ENCODE results near the gene GPN2. TPM values are rescaled to one million over a fixed set of nuclear protein-coding genes. Genes with fewer than 3 reads are reported as not detected.

The GPN2 gene
- total RNA-seq, 2 donors from 2014 or later: 32.4 to 36.2 TPM

DNA sequence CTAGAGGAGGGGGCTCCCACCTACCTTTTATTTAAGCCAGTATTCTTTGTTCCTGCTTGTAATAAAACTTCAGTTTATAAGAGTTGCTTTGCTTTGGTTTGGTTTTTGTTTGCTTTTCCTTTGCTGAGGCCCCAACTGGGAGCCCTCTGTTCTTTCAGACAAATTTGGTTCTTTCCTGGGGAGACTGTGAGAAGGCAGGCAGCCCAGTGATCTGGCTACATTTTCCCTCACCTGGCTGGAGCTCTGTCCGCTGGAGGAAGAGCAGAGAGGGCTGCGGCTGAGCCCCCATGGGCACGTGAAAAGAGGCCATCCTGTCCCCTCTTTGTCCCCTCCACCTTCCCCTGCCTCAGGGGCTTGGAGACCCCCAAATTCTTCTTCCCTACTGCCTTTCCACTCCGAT, 34.4 kb downstream of the GPN2 start:
- no peaks in the 10 kb centered on the region for H3K9me3 ChIP-seq
- peaks cover 11% of the 10 kb centered on the region for H3K4me1 ChIP-seq
- no peak for TF ChIP-seq CTCF (IDR thresholded peaks at IDR 0.05)
- H3K27ac ChIP-seq: no peak overlapping the region
- no peak overlapping the region for H3K4me3 ChIP-seq
- peak overlapping the region in 1 of 2 donors; percentile 3 for H3K9ac ChIP-seq (ENCODE audit: low read depth in 2 of 2, low read length in 2 of 2)
- intact Hi-C loops (cut with DNase I): no loop called here
- H3K36me3 ChIP-seq: peaks cover 15% of the 10 kb centered on the region
- no peaks in the 10 kb centered on the region for H3K27me3 ChIP-seq
- DNase-seq: no peak

- Histone ChIP-seq H3K9me3 (no peaks in the 10 kb centered on the region), H3K4me3 (no peak overlapping the region), H3K9ac (ENCODE audit: low read depth in 2 of 2, low read length in 2 of 2) (peak overlapping the region in 1 of 2 donors; percentile 3), H3K27ac (peak overlapping the region; percentile 37), H3K27me3 (no peaks in the 10 kb centered on the region), H3K4me1 (peaks cover 13% of the 10 kb centered on the region), H3K36me3 (peaks cover 15% of the 10 kb centered on the region)
- intact Hi-C loops (cut with DNase I): no loop called here
- no peak for TF ChIP-seq CTCF (IDR thresholded peaks at IDR 0.05)
- DNase-seq: peak; percentile 88
These were observed 35.2 kb downstream of the GPN2 start for GRCh38 chr1:26854906-26855305.

DNA sequence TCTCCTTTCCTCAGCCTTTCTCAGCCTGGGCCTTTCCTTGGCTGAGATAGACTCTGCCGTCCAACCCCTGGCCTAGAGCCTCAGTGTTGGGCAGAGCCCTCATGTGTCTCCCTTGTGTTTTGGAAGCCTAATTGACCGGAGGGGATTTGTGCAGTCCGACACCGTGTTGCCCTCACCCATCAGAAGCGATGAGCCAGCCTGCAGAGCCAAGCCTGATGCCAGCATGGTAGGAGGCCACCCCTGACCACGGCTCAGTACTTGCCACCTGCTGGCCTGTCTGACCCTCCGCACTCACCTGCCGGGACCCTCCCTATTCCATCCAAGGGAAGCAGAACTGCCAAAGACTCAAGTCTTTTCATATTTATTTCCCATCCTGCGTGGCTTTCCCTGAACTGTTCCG, 36.5 kb downstream of the GPN2 start:
- Histone ChIP-seq H3K36me3 (peaks cover 15% of the 10 kb centered on the region), H3K4me1 (peaks cover 22% of the 10 kb centered on the region), H3K27me3 (no peaks in the 10 kb centered on the region), H3K27ac (no peak overlapping the region), H3K4me3 (no peak overlapping the region), H3K9ac (ENCODE audit: low read depth in 2 of 2, low read length in 2 of 2) (peak overlapping the region in 1 of 2 donors; percentile 9), H3K9me3 (no peaks in the 10 kb centered on the region)
- intact Hi-C loops (cut with DNase I): loop anchor here (2.0 kb wide), 1 partner anchor 25 kb away; no protein-coding TSS in a partner anchor
- DNase-seq: no peak
- TF ChIP-seq CTCF (IDR thresholded peaks at IDR 0.05): no peak

DNA sequence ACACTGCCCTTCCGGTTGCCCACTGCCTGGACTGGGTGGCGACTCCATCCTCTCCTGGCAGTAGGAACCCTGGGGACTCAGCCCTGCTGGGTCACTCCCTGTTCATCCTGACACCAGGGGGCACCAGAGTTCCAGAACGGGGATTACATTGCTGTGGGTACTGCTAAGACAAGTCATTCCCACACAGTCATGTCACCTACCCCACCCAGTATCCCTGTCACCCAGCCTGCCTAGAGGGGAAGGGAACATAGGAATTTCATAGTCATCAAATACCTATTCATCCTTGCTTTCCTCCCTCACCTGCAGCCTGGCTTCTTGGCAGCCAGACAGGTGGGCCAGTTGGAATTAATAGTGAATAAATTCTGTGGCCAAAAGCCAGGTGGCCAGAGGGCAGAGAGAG, 36.9 kb downstream of the GPN2 start:
- H3K4me1 ChIP-seq: peaks cover 22% of the 10 kb centered on the region
- no peaks in the 10 kb centered on the region for H3K27me3 ChIP-seq
- no peak overlapping the region for H3K4me3 ChIP-seq
- intact Hi-C loops (cut with DNase I): loop anchor here (2.0 kb wide), 1 partner anchor 26 kb away; no protein-coding TSS in a partner anchor
- H3K9me3 ChIP-seq: no peaks in the 10 kb centered on the region
- peak; percentile 81 for TF ChIP-seq CTCF (IDR thresholded peaks at IDR 0.05)
- peak; percentile 97 for DNase-seq
- peaks cover 15% of the 10 kb centered on the region for H3K36me3 ChIP-seq
- H3K9ac ChIP-seq (ENCODE audit: low read depth in 2 of 2, low read length in 2 of 2): peak overlapping the region in 1 of 2 donors; percentile 9
- H3K27ac ChIP-seq: no peak overlapping the region

- no peak overlapping the region for H3K4me3 ChIP-seq
- no peaks in the 10 kb centered on the region for H3K27me3 ChIP-seq
- no peak for TF ChIP-seq CTCF (IDR thresholded peaks at IDR 0.05)
- peaks cover 22% of the 10 kb centered on the region for H3K4me1 ChIP-seq
- intact Hi-C loops (cut with DNase I): loop anchor here (2.0 kb wide), 1 partner anchor 26 kb away; no protein-coding TSS in a partner anchor
- no peak overlapping the region for H3K27ac ChIP-seq
- no peaks in the 10 kb centered on the region for H3K9me3 ChIP-seq
- DNase-seq: no peak
- H3K9ac ChIP-seq (ENCODE audit: low read depth in 2 of 2, low read length in 2 of 2): no peak overlapping the region
- H3K36me3 ChIP-seq: peaks cover 15% of the 10 kb centered on the region
These were observed 37.4 kb downstream of the GPN2 start for GRCh38 chr1:26852701-26853100.

Data from colonic mucosa (tissue), 4 donors.